ENCODE results near the gene ASF1B. TPM values are rescaled to one million over a fixed set of nuclear protein-coding genes. Genes with fewer than 3 reads are reported as not detected.
"Not testable (repeated sequence)": the region's sequence is repeated elsewhere in the genome, so short reads cannot be mapped to it uniquely, and the experiment has no call there.

Gene ASF1B
- 1 to 10 TPM in 1 of 2 donors, under 1 TPM in 1; 0.92 to 3.0 TPM for total RNA-seq
- long read RNA-seq, partial matches to known transcripts = 0 of 2 reads
- long read RNA-seq, other reads (novel, unspliced or antisense) = 0 of 2 reads

DNA sequence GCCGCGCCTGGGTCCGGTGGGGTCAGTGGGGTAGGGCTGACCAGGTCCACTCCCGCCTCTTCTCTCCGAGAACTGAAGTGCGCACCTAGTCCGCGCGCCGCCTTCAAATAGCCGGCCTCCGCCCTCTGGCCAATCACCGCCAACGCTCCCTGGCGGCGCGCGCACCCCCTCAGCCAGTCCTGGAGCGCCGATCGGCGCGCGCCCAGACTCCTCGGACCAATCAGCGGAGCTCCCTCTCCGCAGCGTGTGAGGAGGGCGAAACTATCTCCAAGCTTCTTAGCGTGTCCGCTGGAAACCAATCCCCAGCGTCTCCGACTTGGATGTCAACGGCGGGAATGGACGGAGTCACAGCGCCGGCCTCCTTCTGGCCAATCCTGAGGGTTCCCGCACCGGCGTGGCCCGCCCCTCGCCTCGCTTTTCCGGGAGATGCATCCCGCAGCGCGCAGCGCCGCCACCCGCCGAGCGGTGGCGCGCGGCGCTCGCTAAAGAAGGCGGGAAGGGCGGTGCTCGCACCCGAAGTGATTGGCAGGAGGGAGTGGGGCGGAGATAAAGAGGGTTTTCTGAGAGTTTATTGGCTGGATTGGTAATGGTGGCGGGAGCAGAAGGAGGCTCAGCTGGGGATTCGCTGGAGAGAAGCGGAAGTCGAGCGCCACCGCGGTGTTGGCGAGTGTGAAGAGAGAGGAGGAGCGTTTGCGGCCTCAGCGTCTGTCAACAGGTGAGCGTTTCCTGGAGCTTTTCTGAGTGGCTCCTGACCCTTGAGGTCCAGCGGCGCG is at the start of gene ASF1B:
ASF1B (minus strand) TSS at position 81 of the 773 bp plus-strand sequence. CDS start 133 bp downstream, outside the sequence.
- DNase-seq (peak; percentile 99), ATAC-seq (peak; percentile 94 to 96)
- intact Hi-C loops (cut with DNase I) = loop anchor here in 1 of 2 donors (5.0 kb wide), 1 partner anchor 59 kb away; no protein-coding TSS in a partner anchor

- DNase-seq; ATAC-seq; intact Hi-C loops (cut with DNase I): not testable (repeated sequence)
Measured at GRCh38 chr19:14185691-14186090, 49.3 kb upstream of the ASF1B start.

DNA sequence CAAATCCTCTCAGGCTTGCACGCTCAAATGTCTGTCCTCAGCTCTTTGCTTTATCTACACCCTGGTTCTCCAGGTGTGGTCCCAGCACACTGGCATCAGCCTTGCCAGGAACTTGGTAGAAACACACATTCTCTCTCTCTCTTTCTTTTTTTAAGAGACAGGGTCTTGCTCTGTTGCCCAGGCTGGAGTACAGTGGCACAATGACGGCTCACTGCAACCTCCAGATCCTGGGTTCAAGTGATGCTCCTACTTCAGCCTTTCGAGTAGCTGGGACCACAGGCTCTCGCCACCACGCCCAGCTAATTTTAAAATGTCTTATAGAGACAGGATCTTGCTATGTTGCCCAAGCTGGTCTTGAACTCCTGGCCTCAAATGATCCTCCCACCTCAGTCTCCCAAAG is 48.8 kb upstream of the ASF1B start:
- DNase-seq (no peak), ATAC-seq (no peak)
- intact Hi-C loops (cut with DNase I) = no loop called here

GRCh38 chr19:14183741-14184350 is 47.5 kb upstream of the ASF1B start:
- DNase-seq (no peak), ATAC-seq (peak in 1 of 2 donors; percentile 14)
- intact Hi-C loops (cut with DNase I) = no loop called here

- ATAC-seq = no peak
- intact Hi-C loops (cut with DNase I) = no loop called here
- no peak for DNase-seq
Measured at GRCh38 chr19:14182476-14182875, 46.1 kb upstream of the ASF1B start.

- DNase-seq (no peak), ATAC-seq (no peak)
- intact Hi-C loops (cut with DNase I) = no loop called here
Measured at GRCh38 chr19:14181906-14182305, 45.5 kb upstream of the ASF1B start.

- DNase-seq; intact Hi-C loops (cut with DNase I); ATAC-seq: not testable (repeated sequence)
Measured at GRCh38 chr19:14181199-14181598, 44.8 kb upstream of the ASF1B start.

DNA sequence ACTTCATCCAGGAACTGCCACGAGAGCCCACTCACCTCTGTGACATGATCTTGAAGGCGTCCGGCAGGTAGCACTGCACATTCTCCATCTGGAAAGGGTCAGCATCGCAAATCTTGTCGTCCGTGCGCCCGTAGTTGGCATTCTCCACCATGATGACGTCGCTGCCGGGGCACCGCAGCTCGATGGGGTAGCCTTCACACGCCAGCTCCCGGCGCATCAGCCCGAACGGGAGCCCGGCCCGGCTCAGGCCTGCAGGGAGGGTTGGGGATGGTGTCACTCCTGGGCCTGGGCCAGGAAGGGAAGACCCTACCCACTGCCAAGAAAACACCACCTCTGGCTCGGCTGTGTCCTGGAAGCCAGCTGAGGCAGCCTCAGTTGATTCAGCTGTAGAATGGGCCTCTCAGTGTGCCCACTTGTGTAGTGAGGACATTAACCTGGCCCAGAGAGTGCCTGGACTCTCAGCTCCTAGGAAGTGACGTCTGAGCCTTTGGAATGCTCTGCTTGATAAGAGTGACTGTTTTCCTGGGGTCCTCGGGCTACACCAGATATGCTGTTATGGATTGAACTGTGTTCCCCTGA is 41.2 kb upstream of the ASF1B start:
- DNase-seq (no peak), ATAC-seq (no peak)
- intact Hi-C loops (cut with DNase I) = no loop called here

DNA sequence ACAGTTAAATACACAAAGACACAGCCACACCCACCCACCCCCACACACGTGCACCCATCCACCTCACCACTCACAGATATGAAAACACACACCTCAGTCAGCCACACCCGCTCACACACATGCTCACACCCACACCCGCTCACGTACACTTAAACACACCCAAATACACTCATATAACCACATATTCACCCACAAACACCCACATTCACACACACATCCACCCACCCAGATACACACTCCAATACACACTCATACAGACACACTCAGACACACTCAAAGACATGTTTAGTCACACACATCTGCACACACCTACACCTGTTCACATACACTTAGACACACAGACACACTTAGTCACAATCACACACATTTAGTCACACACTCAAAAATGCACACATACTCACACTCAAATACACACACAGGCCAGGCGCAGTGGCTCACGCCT is 39.0 kb upstream of the ASF1B start:
- ATAC-seq = no peak
- DNase-seq = no peak
- intact Hi-C loops (cut with DNase I) = no loop called here

GRCh38 chr19:14174883-14175282 is 38.5 kb upstream of the ASF1B start:
- intact Hi-C loops (cut with DNase I) = no loop called here
- ATAC-seq = no peak
- no peak for DNase-seq

GRCh38 chr19:14168993-14169392 is 32.6 kb upstream of the ASF1B start:
- DNase-seq (no peak), ATAC-seq (no peak)
- intact Hi-C loops (cut with DNase I) = no loop called here

DNA sequence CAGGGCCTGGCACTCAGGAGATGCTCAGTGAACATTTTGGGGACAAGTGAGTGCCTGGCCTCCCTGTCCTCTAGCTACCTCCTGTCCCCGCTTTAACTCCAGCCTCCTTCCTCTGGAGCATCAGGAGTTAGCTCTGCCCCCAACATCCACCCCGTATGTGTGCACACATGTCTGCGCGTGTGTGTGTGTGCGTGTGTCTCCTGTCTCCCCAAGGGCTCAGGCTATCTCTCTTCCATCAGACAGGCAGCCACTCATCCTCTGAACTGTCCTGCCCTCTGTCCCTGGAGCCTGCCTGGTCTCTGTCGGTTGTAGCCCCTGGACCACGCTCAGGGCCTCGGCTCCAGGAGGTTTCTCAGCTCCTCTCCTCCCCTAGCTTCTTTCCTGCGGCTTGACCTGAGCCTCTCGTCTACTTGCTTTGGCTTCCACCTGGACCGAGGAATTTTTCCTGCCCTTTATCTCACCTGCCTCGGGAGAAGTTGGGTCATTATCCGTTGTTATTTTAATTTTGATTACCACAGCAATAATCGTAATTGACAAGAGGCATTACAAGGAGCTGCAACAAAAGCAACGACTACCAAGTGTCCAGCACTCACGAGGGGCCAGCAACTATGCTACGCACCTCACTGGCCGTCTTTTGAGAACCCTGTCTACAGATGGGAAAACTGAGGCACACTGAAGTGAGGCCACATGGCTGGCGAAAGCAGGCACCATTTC is 32.0 kb upstream of the ASF1B start:
- no peak for ATAC-seq
- DNase-seq = no peak
- intact Hi-C loops (cut with DNase I) = no loop called here

DNA sequence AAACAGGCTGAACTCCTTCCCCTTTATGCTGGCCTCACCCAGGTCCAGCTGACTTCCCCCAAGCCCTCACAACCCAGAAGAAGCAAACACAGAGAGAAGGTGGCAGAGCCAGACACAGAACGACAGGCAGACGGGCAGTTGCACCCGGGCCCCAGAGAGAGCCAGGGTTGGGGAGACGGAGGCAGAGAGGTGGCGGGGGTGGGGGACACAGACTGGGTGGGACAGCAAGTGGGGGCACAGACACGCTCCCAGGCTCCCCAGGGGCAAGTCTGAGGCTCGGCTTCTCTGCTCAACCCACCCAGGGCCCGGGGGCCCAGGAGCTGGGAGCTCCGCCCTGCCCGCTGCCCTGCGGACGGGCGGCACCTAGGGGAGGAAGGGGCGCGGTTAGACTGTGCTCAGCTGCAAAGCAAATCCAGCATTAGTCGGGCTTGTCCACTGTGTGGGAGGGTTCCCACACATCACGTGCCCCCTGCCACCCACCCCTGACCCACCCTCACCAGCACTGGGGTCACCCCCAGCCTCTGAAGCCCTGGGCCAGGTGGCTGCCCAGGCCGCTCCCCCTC is 31.3 kb upstream of the ASF1B start:
- intact Hi-C loops (cut with DNase I) = no loop called here
- no peak for DNase-seq
- ATAC-seq = peak; percentile 29 to 62

- ATAC-seq (peak; percentile 3 to 33), DNase-seq (no peak)
- intact Hi-C loops (cut with DNase I) = no loop called here
Measured at GRCh38 chr19:14166999-14167575, 30.7 kb upstream of the ASF1B start.

DNA sequence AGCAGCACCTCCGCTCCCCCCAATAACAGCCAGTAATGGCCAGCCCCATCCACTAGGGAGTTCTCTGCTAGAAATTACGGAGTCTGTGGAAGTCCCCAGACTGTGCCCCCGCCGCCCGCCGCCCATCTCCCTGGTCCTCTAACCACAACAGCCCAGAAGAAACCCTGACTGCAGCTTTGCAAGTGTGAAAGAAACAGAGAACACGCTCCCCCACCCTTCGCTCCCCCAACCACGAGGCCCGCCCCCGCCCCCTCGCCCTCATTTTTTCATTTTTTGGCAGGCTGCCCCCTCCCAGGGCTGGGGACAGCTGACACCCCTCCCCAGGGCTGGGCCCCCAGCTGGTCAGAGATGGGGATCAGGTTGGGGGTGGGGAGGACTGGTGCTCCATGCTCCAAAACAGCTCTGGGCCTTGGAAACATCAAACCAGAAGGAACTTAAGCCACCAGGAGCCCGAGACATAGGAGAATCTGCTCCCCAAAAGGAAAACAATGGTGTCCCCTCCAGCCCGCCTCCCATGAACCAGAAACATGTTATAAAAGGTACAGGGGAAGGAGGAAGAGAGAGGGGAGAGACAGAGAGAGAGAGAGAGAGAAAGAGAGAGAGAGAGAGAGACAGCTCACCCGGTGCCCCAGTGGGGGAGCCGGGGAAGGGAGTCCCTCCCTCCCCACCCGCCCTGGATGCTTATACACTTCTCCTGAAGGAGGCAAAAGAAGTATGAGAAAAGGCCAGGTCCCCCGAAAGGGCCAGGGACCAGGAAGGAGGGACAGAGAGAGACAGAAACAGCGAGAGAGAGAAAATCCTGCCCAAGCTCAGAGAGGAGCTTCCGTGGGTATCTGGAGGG is 29.8 kb upstream of the ASF1B start:
- DNase-seq = no peak
- ATAC-seq = no peak
- intact Hi-C loops (cut with DNase I) = no loop called here

- DNase-seq (no peak), ATAC-seq (no peak)
- intact Hi-C loops (cut with DNase I) = no loop called here
Measured at GRCh38 chr19:14164724-14165493, 28.5 kb upstream of the ASF1B start.

DNA sequence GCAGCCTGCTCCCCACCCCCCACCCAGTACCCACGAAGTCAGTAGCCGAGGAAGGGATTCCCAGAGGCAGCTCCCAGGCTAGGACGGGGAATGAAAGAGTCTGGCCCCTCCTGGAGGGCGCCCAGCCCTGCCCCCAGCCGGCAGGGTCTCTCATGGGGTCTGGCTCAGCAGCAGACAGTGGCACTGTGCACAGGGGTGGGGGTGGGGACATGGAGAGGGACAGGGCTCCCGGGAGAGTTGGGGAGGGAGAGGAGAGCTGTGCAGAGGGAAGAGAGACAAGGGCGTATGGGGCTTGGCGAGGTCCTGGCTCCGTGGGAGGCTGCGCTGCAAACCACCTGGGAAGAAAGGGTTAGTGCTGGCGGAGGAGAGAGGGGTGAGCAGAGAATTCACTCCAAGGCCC is 27.7 kb upstream of the ASF1B start:
- no peak for ATAC-seq
- intact Hi-C loops (cut with DNase I) = no loop called here
- no peak for DNase-seq
